Measurements from ENCODE around the gene TPRN. TPM values are rescaled to one million over a fixed set of nuclear protein-coding genes. Genes with fewer than 3 reads are reported as not detected.

Gene TPRN
- total and polyA plus RNA-seq, 2 of the 4 experiments (the other 2 are of a cell fraction), result 1.8 to 5.3 TPM

GRCh38 chr9:137176302-137177182 lies 24.0 kb downstream of the TPRN start:
- Histone ChIP-seq H2BK20ac (ENCODE audit: low read depth, low read length) (no peak overlapping the region), H3K9me1 (ENCODE audit: insufficient read depth, low read length) (0 out of 2 replicates have a peak, but pooled peaks cover 2% of the 10 kb centered on the region), H2AFZ (replicated peaks; ENCODE audit: low read length, poor library complexity) (no peak overlapping the region), H3K4me2 (ENCODE audit: low read depth, low read length) (no peak overlapping the region), H3K79me1 (ENCODE audit: low read depth in 1 of 2, low read length in 2 of 2) (no peaks in the 10 kb centered on the region), H3K23ac (ENCODE audit: low read depth, low read length) (no peak overlapping the region), H2BK120ac (ENCODE audit: low read depth, low read length) (no peak overlapping the region), H3K27me3 (ENCODE audit: control insufficient read depth, insufficient read depth, low read length) (peaks cover 8% of the 10 kb centered on the region; the same call in 1 of the 2 replicates), H3K4ac (ENCODE audit: low read depth, low read length) (no peak overlapping the region), H2AK5ac (ENCODE audit: low read depth, low read length) (no peak overlapping the region), H3K56ac (ENCODE audit: extremely low read depth, insufficient read depth, low read length) (no peak overlapping the region), H3K36me3 (ENCODE audit: control insufficient read depth, insufficient read depth, low read length) (peaks cover 37% of the 10 kb centered on the region), H2BK5ac (ENCODE audit: low read depth, low read length, poor library complexity, severe bottlenecking) (no peak overlapping the region), H3K18ac (ENCODE audit: low read depth, low read length) (no peak overlapping the region), H3K14ac (replicated peaks; ENCODE audit: low read depth, low read length) (no peak overlapping the region), H3K27ac (ENCODE audit: insufficient read depth, low read length) (no peak overlapping the region), H3K9me3 (ENCODE audit: control insufficient read depth, insufficient read depth, low read length) (no peaks in the 10 kb centered on the region), H2AK9ac (replicated peaks; ENCODE audit: low read depth, low read length, poor library complexity) (no peak overlapping the region), H3K9ac (ENCODE audit: low read depth, low read length) (no peak overlapping the region), H4K8ac (ENCODE audit: low read depth in 2 of 2, low read length in 2 of 2) (no peak overlapping the region), H3K4me3 (ENCODE audit: insufficient read depth, low read depth, low read length) (no peak overlapping the region), H2BK15ac (ENCODE audit: low read depth, low read length) (no peak overlapping the region), H3K4me1 (ENCODE audit: control insufficient read depth, insufficient read depth, low read length) (no peaks in the 10 kb centered on the region; the same call in 1 of the 2 replicates), H4K5ac (ENCODE audit: low read depth, low read length) (no peak overlapping the region), H4K91ac (ENCODE audit: insufficient read depth, low read depth, low read length) (no peak overlapping the region), H4K20me1 (ENCODE audit: insufficient read depth, low read length) (no peaks in the 10 kb centered on the region; the same call in 1 of the 2 replicates)
- ChIA-PET POLR2A (ENCODE audit: unreplicated experiment) (no interaction called here), CTCF (no interaction called here)
- in situ Hi-C loops (cut with MboI; ENCODE audit: low sequenced_read_pairs) (no loop called here), dilution Hi-C loops (cut with HindIII; ENCODE audit: low sequenced_read_pairs, unreplicated experiment) (no loop called here), intact Hi-C loops (cut with micrococcal nuclease) (no loop called here)
- peak; percentile 17 for DNase-seq
- no TSS peak for BruUV-seq (replicated peaks)
- peak; percentile 76 for ATAC-seq (ENCODE audit: low read depth)
- no peak for TF ChIP-seq USF2 (IDR thresholded peaks at IDR 0.05; ENCODE audit: low read depth, low read length)
- peak; percentile 35; the same call in 1 of the 2 replicates for TF ChIP-seq RAD21 (IDR thresholded peaks at IDR 0.05; ENCODE audit: low read length)
- peak; percentile 47 for TF ChIP-seq CTCF (conservative IDR thresholded peaks at IDR 0.05; ENCODE audit: low read depth, low read length)
- TF ChIP-seq FOS (IDR thresholded peaks at IDR 0.05; ENCODE audit: low read depth, low read length), result no peak
- WGBS, 2 experiments (ENCODE audit: extremely low coverage in 2 of 2, insufficient read length in 1 of 2), result 64% methylated on average over 11 of the region's 17 CpGs; no CpG with 5 or more reads in 1 of the 2 experiments
